GM12891 (cell line): ENCODE data around the gene COPRS.

Experiments used
- PAX5 ChIP-seq: IDR thresholded peaks from 2 replicates; pipeline ENCODE4 v1.6.1; 2011; ENCODE audit warnings: low read length, moderate library complexity, mild to moderate bottlenecking; ENCODE audit not compliant: insufficient read depth, severe bottlenecking
- POLR2A ChIP-seq: IDR thresholded peaks from 2 replicates; pipeline ENCODE4 v1.6.1; 2011; ENCODE audit warnings: low read depth, low read length, control low read depth
- POLR2AphosphoS5 ChIP-seq: IDR thresholded peaks from 2 replicates; pipeline ENCODE4 v1.6.1; 2011; ENCODE audit warnings: low read depth, low read length, control low read depth
- POU2F2 ChIP-seq: IDR thresholded peaks from 2 replicates; pipeline ENCODE4 v1.6.1; 2011; ENCODE audit warnings: low read depth, mild to moderate bottlenecking, control low read depth, low read length, moderate library complexity
- SPI1 ChIP-seq: IDR thresholded peaks from 2 replicates; pipeline ENCODE4 v1.6.1; 2011; ENCODE audit warnings: low read depth, low read length, control low read depth
- TAF1 ChIP-seq: IDR thresholded peaks from 2 replicates; pipeline ENCODE4 v1.6.1; 2011; ENCODE audit warnings: low read depth, low read length, control low read depth

- TF ChIP-seq POLR2A (no peak), SPI1 (no peak), POLR2AphosphoS5 (no peak), PAX5 (no peak), TAF1 (no peak), POU2F2 (no peak)
Observed at GRCh38 chr17:31869031-31869430, 10.0 kb upstream of the COPRS start.
